DND-41 (cell line): Measurements from ENCODE around the gene TRIOBP.

ENCODE experiments used
- ATAC-seq: fragments of 200-7000 bp; cut with Tn5 transposase; 3 replicates; pipeline ENCODE4 v1.9.1; 2021; ENCODE audit warnings: low read depth; ENCODE audit not compliant: insufficient read depth
- DNase-seq: peaks from one replicate; pipeline ENCODE4 v3.0.0-alpha.2; 2020
- H2AFZ ChIP-seq: 2 replicates; pipeline ENCODE4 v1.6.0; 2012; ENCODE audit warnings: low read depth, low read length
- H3K27ac ChIP-seq: 2 replicates; pipeline ENCODE4 v1.5.1; 2012; ENCODE audit warnings: low read length, inconsistent platforms
- H3K27me3 ChIP-seq: fragments of 200-600 bp; sonication (generic); 2 replicates; pipeline ENCODE4 v1.6.0; 2012; ENCODE audit warnings: low read length, mild to moderate bottlenecking, inconsistent platforms; ENCODE audit not compliant: insufficient read depth, poor library complexity
- H3K36me3 ChIP-seq: 2 replicates; pipeline ENCODE4 v1.5.1; 2012; ENCODE audit warnings: low read length, inconsistent platforms; ENCODE audit not compliant: insufficient read depth
- H3K4me1 ChIP-seq: 2 replicates; pipeline ENCODE4 v1.5.1; 2012; ENCODE audit warnings: mild to moderate bottlenecking, low read length; ENCODE audit not compliant: insufficient read depth
- H3K4me2 ChIP-seq: 2 replicates; pipeline ENCODE4 v1.6.0; 2012; ENCODE audit warnings: mild to moderate bottlenecking, moderate library complexity, low read length, inconsistent platforms; ENCODE audit not compliant: insufficient read depth
- H3K4me3 ChIP-seq, 2 experiments: fragments of 200-600 bp in 1 of 2; shearing (Covaris generic) in 1 of 2; 2 replicates each; pipeline ENCODE4 v1.5.1; 2012 to 2016; ENCODE audit warnings: inconsistent platforms in 2 of 2, low read length in 2 of 2, mild to moderate bottlenecking in 2 of 2, low read depth in 1 of 2, moderate library complexity in 1 of 2
- H3K79me2 ChIP-seq: 2 replicates; pipeline ENCODE4 v1.6.0; 2012; ENCODE audit warnings: low read length, inconsistent platforms; ENCODE audit not compliant: insufficient read depth
- H3K9ac ChIP-seq: 2 replicates; pipeline ENCODE4 v1.6.0; 2012; ENCODE audit warnings: low read depth, mild to moderate bottlenecking, inconsistent platforms, low read length, moderate library complexity
- H3K9me3 ChIP-seq: 2 replicates; pipeline ENCODE4 v1.5.1; 2012; ENCODE audit warnings: low read length, moderate library complexity, mild to moderate bottlenecking, inconsistent platforms; ENCODE audit not compliant: insufficient read depth, severe bottlenecking
- H4K20me1 ChIP-seq: 2 replicates; pipeline ENCODE4 v1.6.0; 2012; ENCODE audit warnings: low read length; ENCODE audit not compliant: insufficient read depth
- EZH2 ChIP-seq: IDR thresholded peaks from 3 replicates; pipeline ENCODE4 v1.6.1; 2012; ENCODE audit warnings: borderline replicate concordance, low read depth, mild to moderate bottlenecking, moderate library complexity, low read length, inconsistent platforms; ENCODE audit not compliant: severe bottlenecking
- TF ChIP-seq, protein P1 (sequence below): IDR thresholded peaks from 2 replicates; pipeline ENCODE4 v1.5.1; 2012; ENCODE audit warnings: borderline replicate concordance, low read length, moderate library complexity, mild to moderate bottlenecking; ENCODE audit not compliant: poor library complexity, severe bottlenecking; ENCODE audit errors: extremely low read depth

Gene TRIOBP

DNA sequence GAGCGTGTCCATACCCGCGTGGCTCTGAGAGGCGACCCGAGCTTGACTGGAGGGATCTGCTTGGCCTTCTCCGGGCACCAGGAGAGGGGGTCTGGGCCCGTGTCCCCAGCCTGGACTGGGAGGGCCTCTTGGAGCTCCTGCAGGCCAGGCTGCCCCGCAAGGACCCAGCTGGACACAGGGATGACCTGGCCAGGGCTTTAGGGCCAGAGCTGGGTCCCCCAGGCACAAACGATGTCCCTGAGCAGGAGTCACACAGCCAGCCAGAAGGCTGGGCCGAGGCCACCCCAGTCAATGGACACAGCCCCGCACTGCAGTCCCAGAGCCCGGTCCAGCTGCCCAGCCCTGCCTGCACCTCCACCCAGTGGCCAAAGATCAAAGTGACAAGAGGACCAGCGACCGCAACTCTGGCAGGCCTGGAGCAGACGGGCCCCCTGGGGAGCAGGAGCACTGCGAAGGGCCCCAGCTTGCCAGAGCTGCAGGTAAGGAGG lies 38.2 kb downstream of the TRIOBP start:
- Histone ChIP-seq H3K27ac (no peak overlapping the region), H3K36me3 (no peaks in the 10 kb centered on the region), H2AFZ (no peak overlapping the region), H3K27me3 (no peaks in the 10 kb centered on the region), H3K4me2 (no peak overlapping the region), H3K9ac (no peak overlapping the region), H4K20me1 (no peaks in the 10 kb centered on the region), H3K4me1 (no peaks in the 10 kb centered on the region), H3K79me2 (no peaks in the 10 kb centered on the region), H3K4me3 (no peak overlapping the region), H3K9me3 (no peaks in the 10 kb centered on the region)
- ATAC-seq, result no peak
- DNase-seq, result no peak
- TF ChIP-seq EZH2, result no peak
- TF ChIP-seq, protein P1, sequence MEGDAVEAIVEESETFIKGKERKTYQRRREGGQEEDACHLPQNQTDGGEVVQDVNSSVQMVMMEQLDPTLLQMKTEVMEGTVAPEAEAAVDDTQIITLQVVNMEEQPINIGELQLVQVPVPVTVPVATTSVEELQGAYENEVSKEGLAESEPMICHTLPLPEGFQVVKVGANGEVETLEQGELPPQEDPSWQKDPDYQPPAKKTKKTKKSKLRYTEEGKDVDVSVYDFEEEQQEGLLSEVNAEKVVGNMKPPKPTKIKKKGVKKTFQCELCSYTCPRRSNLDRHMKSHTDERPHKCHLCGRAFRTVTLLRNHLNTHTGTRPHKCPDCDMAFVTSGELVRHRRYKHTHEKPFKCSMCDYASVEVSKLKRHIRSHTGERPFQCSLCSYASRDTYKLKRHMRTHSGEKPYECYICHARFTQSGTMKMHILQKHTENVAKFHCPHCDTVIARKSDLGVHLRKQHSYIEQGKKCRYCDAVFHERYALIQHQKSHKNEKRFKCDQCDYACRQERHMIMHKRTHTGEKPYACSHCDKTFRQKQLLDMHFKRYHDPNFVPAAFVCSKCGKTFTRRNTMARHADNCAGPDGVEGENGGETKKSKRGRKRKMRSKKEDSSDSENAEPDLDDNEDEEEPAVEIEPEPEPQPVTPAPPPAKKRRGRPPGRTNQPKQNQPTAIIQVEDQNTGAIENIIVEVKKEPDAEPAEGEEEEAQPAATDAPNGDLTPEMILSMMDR, result no peak

DNA sequence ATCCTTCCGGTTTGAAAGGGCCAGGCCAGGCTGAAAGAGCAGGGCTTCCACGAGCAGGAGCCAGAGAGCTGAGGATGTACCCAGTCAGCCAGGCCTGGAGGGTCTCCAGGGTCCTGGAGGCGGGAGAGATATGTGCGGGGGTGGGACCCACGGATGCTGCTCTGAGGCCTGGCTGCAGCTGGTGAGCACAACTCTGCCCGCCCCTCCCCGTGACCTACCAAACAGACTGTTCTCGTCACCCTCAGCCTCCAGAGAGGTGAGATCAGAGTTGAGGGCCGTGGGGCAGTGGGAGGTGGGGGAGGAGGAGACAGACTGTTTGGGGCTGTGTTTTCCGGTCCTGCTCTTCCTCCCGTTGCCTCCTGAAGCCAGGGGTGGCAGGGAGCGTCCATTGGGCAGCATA lies 42.2 kb downstream of the TRIOBP start:
- H4K20me1 ChIP-seq, result no peaks in the 10 kb centered on the region
- no peaks in the 10 kb centered on the region for H3K4me1 ChIP-seq
- H3K4me2 ChIP-seq, result no peak overlapping the region
- DNase-seq (no peak), ATAC-seq (no peak)
- H2AFZ ChIP-seq, result no peak overlapping the region
- H3K36me3 ChIP-seq, result no peaks in the 10 kb centered on the region
- TF ChIP-seq, protein P1, result no peak
- TF ChIP-seq EZH2, result no peak
- H3K79me2 ChIP-seq, result no peaks in the 10 kb centered on the region
- no peak overlapping the region for H3K4me3 ChIP-seq
- no peaks in the 10 kb centered on the region for H3K9me3 ChIP-seq
- H3K27me3 ChIP-seq, result no peaks in the 10 kb centered on the region
- H3K27ac ChIP-seq, result no peak overlapping the region
- H3K9ac ChIP-seq, result no peak overlapping the region

DNA sequence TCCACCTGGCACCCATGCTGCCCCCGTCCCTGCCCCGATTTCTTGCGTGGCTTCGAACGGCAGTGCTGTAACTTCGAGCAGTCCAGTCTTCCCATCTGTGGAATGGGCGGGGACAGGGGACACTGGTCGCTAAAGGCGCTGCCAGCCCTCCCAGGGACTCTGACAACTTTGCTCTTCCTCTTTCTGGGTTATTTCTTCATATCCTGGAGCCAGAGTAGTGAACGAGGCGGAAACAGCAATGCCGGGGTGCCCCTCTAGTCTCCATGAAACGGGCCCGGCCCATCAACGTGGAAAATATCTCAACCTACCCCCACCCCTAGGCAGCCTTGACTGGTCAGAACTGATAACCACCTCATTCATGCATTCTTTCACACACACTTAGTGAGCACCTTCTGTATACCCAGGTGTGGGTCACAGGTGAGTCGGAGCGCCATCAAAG lies 42.8 kb downstream of the TRIOBP start:
- H3K79me2 ChIP-seq, result no peaks in the 10 kb centered on the region
- no peak overlapping the region for H3K4me3 ChIP-seq
- no peaks in the 10 kb centered on the region for H4K20me1 ChIP-seq
- H3K4me1 ChIP-seq, result 0 out of 2 replicates have a peak, but pooled peaks cover 3% of the 10 kb centered on the region
- no peak for DNase-seq
- TF ChIP-seq, protein P1, result no peak
- TF ChIP-seq EZH2, result no peak
- H3K9me3 ChIP-seq, result no peaks in the 10 kb centered on the region
- 0 out of 2 replicates have a peak, but pooled peaks cover 4% of the 10 kb centered on the region for H3K36me3 ChIP-seq
- H3K27me3 ChIP-seq, result no peaks in the 10 kb centered on the region
- H3K9ac ChIP-seq, result no peak overlapping the region
- H3K27ac ChIP-seq, result no peak overlapping the region
- no peak for ATAC-seq
- H3K4me2 ChIP-seq, result no peak overlapping the region
- H2AFZ ChIP-seq, result no peak overlapping the region
